Measurements from ENCODE around the gene CSNK2A2.

DNA sequence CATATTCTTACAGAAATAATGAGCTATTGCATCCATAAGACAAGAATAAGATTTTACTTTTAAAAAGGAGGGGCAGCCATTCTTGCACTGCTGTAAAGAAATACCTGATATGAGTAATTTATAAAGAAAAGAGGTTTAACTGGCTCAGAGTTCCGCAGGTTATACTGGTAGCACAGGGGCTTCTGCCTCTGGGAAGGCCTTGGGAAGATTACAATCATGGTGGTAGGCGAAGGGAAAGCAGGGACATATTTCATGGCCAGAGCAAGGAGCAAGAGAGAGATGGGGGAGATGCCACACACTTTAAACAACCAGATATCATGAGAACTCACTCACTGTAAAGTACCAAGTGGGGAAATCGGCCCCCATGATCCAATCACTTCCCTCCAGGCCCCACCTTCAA, 20.9 kb upstream of the CSNK2A2 start:
- TF ChIP-seq CTCF (IDR thresholded peaks at IDR 0.05; ENCODE audit: poor library complexity) (no peak), EZH2phosphoT487 (IDR thresholded peaks at IDR 0.05; ENCODE audit: low read depth, severe bottlenecking, unreplicated experiment) (no peak), EZH2 (IDR thresholded peaks at IDR 0.05; ENCODE audit: borderline replicate concordance) (no peak)
